LoVo (cell line): ENCODE results near the gene SERPINA12.
"Not testable (repeated sequence)": the region's sequence is repeated elsewhere in the genome, so short reads cannot be mapped to it uniquely, and the experiment has no call there.

Source experiments
- DNase-seq: peaks from one replicate; pipeline ENCODE4 v3.0.0-alpha.2; 2016; ENCODE audit warnings: low spot score

SERPINA12 gene

GRCh38 chr14:94536836-94537235, 27.6 kb upstream of the SERPINA12 start:
- DNase-seq: no peak

- no peak for DNase-seq
These were observed 26.2 kb upstream of the SERPINA12 start for GRCh38 chr14:94535506-94535905.

GRCh38 chr14:94532447-94532846, 23.2 kb upstream of the SERPINA12 start:
- no peak for DNase-seq

- no peak for DNase-seq
These were observed 21.9 kb upstream of the SERPINA12 start for GRCh38 chr14:94531187-94531586.

GRCh38 chr14:94524093-94524492, 14.8 kb upstream of the SERPINA12 start:
- no peak for DNase-seq

- DNase-seq: no peak
These were observed 14.0 kb upstream of the SERPINA12 start for GRCh38 chr14:94523265-94523664.

GRCh38 chr14:94522115-94522724, 13.0 kb upstream of the SERPINA12 start:
- no peak for DNase-seq

- no peak for DNase-seq
These were observed 12.3 kb upstream of the SERPINA12 start for GRCh38 chr14:94521375-94522114.

- DNase-seq: no peak
These were observed 8.5 kb upstream of the SERPINA12 start for GRCh38 chr14:94517641-94518257.

GRCh38 chr14:94517248-94517640, 8.0 kb upstream of the SERPINA12 start:
- no peak for DNase-seq

GRCh38 chr14:94515856-94516255, 6.6 kb upstream of the SERPINA12 start:
- DNase-seq: no peak

GRCh38 chr14:94515426-94515825, 6.2 kb upstream of the SERPINA12 start:
- no peak for DNase-seq

- no peak for DNase-seq
These were observed 5.1 kb upstream of the SERPINA12 start for GRCh38 chr14:94514351-94514750.

- not testable (repeated sequence) for DNase-seq
These were observed 1.2 kb upstream of the SERPINA12 start for GRCh38 chr14:94510481-94510880.

- no peak for DNase-seq
These were observed 3.6 kb downstream of the SERPINA12 start for GRCh38 chr14:94505641-94506040.

GRCh38 chr14:94505206-94505605, 4.1 kb downstream of the SERPINA12 start:
- no peak for DNase-seq

- DNase-seq: no peak
These were observed 7.4 kb downstream of the SERPINA12 start for GRCh38 chr14:94501588-94502516.

- DNase-seq: no peak
These were observed 9.0 kb downstream of the SERPINA12 start for GRCh38 chr14:94500264-94500663.

- no peak for DNase-seq
These were observed 9.6 kb downstream of the SERPINA12 start for GRCh38 chr14:94499673-94500072.

- no peak for DNase-seq
These were observed 11.1 kb downstream of the SERPINA12 start for GRCh38 chr14:94498215-94498614.

GRCh38 chr14:94494085-94494484, 15.2 kb downstream of the SERPINA12 start:
- no peak for DNase-seq

- DNase-seq: no peak
These were observed 17.8 kb downstream of the SERPINA12 start for GRCh38 chr14:94491511-94491910.
